HG02763 (cell line): ENCODE data around the gene OR2D3.
"Not testable (repeated sequence)": the region's sequence is repeated elsewhere in the genome, so short reads cannot be mapped to it uniquely, and the experiment has no call there.

Experiments used
- ATAC-seq: cut with Tn5 transposase; IDR thresholded peaks from one replicate; pipeline ENCODE4 v1.9.1; 2021; ENCODE audit warnings: mild to moderate bottlenecking, moderate library complexity; ENCODE audit not compliant: unreplicated experiment

The OR2D3 gene, protein sequence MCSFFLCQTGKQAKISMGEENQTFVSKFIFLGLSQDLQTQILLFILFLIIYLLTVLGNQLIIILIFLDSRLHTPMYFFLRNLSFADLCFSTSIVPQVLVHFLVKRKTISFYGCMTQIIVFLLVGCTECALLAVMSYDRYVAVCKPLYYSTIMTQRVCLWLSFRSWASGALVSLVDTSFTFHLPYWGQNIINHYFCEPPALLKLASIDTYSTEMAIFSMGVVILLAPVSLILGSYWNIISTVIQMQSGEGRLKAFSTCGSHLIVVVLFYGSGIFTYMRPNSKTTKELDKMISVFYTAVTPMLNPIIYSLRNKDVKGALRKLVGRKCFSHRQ

DNA sequence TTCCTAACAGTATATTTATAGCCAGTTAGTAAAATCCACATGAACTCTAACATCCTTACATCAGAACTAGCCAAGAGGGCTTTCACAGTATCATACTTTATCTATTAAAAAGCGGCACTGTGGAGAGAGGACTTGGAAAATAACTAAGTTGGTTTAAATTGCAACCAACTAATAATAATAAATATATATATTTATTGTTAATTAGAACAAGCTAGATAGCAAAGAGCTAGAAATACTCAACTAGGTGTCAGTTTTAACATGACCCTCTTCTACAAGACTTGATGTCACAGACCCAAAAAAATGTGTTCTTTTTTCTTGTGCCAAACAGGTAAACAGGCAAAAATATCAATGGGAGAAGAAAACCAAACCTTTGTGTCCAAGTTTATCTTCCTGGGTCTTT is at the start of gene OR2D3:
TSS of gene OR2D3 (plus strand) at position 301 of the 400 bp plus-strand sequence. CDS start at position 301, 0 bp downstream.
- ATAC-seq: no peak

DNA sequence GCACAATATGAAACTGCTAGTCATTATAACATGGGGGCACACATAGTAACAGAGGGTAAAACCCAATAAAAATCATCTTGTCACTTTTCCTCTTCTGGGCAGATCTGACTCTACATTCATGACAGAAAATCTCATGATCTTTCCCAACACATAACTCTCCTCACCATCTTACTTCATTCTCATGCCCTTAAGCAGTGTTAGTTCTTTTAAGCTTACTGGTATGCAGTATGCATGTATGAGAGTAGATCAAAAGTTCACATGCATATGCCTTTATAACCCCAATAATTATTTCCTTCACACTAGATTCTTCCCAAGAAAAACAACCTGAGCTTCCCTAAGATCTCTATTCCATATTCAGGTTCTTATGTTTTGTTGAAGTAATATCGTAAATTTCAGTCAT is 49.5 kb upstream of the OR2D3 start:
- ATAC-seq: no peak

DNA sequence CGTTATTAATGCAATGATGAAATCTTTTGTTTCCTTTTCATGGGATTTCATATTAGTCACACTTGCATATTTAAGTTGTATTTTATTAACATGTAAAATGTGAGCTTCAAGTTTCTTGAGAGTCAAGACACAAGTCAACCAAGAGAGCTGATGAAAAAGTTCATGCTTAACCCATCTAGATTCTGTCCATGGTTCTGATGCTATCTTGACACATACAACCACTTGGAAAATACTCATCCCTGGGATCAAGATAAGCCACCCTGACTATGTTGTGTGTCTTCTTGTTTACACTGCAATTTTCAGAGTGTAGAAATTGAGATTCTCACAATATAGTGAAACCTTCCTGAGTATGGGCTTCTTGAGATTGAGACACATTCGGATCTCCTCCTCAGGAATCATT is 45.0 kb upstream of the OR2D3 start:
- no peak for ATAC-seq

DNA sequence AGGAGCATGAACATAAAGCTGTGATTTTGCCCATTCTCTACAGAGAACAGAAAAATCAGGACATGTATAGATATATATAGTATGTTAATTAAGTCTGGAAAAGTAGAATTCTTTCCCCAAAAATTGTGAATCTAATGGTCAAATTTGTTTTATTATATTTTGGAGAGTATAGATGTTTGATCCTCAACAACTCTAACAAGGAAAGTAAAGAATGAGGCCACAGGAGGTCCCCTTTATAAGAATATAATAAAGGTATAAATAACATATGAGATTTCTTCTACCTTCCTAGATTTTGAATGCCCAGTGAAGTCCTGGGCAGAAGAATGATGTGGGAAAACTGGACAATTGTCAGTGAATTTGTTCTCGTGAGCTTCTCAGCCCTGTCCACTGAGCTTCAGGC is 44.5 kb upstream of the OR2D3 start, which contains the start of gene OR10A4:
TSS of gene OR10A4 (plus strand) at position 301 of the 400 bp plus-strand sequence. CDS start at position 324, 23 bp downstream.
- ATAC-seq: no peak

DNA sequence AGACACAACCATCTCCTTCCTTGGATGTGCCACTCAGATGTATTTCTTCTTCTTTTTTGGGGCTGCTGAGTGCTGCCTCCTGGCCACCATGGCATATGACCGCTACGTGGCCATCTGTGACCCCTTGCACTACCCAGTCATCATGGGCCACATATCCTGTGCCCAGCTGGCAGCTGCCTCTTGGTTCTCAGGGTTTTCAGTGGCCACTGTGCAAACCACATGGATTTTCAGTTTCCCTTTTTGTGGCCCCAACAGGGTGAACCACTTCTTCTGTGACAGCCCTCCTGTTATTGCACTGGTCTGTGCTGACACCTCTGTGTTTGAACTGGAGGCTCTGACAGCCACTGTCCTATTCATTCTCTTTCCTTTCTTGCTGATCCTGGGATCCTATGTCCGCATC is 43.9 kb upstream of the OR2D3 start:
- no peak for ATAC-seq

DNA sequence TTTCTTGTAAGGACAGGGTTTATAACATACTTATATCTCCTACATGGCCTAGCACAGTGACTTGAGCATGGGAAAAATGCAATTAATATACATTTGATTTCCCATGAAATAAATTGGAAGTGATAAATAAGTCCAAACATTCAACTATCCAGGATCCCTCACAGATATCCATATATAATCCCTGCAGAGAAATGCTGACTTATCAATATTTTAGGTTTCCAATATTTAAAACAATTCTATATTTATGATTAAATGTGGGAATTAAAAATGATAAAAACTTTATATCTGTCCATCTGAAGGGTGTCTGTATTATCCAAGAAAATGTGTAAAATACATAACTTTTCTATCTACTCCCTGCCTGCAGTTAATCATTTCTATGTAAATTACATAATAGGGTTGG is 38.1 kb upstream of the OR2D3 start:
- ATAC-seq: no peak

DNA sequence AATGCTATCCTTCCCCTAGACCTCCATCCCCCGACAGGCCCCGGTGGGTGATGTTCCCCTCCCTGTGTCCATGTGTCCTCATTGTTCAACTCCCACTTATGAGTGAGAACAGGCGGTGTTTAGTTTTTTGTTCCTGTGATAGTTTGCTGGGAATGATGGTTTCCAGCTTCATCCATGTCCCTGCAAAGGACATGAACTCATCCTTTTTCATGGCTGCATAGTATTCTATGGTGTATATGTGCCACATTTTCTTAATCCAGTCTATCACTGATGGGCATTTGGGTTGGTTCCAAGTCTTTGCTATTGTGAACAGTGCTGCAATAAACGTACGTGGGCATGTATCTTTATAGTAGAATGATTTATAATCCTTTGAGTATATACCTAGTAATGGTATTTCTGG is 33.1 kb upstream of the OR2D3 start:
- ATAC-seq: not testable (repeated sequence)

DNA sequence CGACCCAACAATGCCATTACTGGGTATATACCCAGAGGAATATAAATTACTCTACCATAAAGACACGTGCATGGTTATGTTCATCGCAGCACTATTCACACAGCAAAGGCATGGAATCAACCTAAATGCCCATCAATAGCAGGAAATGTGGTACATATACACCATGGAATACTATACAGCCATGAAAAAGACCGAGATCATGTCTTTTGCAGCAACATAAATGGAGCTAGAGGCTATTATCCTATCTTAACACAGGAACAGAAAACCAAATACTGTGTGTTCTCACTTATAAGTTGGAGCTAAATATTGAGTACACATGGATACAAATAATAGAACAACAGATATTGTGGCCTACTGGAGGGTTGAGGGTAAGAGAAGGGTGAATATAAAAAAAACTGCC is 32.0 kb upstream of the OR2D3 start:
- ATAC-seq: no peak

DNA sequence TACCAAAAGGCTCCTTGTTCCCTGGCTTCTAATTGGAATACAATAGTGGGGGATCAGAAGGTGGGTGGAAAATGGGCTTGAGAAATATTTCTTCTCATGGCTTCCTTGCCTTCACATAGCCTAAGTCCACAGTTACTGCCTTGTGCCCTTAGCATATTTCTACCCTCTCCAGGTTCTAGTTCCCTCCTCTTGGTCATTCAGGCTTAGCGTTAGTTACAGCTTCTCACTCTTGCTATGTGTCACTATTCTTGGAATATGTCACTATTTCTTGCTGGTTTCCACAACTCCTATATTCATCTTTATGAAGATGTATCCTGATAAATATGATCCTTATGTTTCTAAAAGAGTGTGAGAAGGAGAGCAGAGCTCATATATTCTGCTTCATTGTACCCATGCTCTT is 31.0 kb upstream of the OR2D3 start:
- ATAC-seq: no peak

DNA sequence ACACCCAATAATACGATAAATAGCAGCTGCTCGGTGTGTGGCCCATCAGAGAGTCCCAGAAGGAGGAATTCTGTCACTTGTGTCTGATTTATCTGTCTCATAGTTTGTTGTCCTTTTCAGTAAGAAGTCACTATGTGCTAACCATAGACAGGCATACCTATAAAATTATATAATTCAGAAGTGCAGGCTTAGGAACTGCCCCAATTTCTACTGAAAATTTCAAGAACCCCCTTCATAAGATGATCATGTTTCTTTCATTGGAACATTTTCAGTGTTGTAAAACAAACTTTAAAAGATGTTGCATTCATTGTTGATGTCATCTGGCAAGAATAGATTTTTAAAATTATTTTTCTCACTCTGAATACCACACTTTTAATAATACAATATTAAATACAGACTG is 28.4 kb upstream of the OR2D3 start, which contains the start of gene OR2D2:
TSS of gene OR2D2 (minus strand) at position 101 of the 400 bp plus-strand sequence. CDS start at position 101, 0 bp downstream.
- no peak for ATAC-seq

DNA sequence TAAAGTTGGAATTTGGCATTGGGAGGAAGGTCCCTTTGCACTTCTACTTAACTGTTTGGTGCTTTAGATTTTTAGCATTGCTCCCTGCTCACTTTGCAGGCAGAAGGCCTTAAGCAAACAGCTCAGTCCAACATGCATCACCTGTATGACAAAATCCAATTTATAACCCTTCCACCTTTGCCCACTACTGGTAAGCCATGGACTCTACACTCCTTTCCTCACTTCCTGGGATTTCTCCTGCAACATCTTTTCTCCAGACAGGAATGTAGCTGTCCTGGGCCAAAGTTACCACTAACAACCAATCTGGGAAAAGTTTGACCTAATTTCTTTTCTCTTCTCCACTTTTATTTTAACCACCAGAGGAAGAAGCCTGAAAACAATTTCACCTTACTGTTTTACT is 26.7 kb upstream of the OR2D3 start:
- ATAC-seq: no peak

DNA sequence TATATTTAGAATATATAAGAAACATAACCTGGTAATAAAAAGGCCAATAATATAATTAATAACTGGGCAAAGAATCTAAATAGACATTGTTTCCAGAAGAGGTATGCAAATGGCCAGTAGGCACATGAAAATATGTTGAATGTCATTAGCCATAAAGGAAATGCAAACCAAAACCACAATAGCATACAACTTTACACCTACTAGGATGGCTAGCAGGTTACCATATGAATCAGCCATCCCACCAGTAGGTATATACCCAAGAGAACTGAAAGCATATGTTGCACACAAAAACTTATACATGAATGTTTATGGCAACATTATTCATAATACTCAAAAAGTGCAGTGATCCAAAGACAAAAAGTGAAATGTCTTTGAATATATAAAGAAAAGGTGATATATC is 25.8 kb upstream of the OR2D3 start:
- ATAC-seq: peak; percentile 75

DNA sequence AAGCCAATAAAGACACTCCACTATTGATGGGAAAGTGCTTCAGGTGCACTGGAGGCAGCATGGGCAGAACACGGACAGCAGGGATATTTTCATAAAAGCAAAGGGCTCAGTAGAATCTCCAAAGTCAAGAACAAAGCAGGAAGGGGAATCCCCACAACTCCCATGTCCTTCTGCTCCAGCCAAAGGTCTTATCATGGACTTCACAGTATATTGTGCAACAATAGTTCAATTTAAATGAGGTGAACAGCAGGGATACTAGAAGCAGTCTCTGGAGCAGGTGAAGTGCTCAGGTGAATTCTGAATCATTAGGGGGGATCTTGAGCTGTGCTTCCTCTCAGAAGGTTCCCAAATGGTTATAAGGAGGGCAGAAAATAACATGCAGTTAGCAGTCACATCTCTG is 21.9 kb upstream of the OR2D3 start:
- ATAC-seq: no peak

DNA sequence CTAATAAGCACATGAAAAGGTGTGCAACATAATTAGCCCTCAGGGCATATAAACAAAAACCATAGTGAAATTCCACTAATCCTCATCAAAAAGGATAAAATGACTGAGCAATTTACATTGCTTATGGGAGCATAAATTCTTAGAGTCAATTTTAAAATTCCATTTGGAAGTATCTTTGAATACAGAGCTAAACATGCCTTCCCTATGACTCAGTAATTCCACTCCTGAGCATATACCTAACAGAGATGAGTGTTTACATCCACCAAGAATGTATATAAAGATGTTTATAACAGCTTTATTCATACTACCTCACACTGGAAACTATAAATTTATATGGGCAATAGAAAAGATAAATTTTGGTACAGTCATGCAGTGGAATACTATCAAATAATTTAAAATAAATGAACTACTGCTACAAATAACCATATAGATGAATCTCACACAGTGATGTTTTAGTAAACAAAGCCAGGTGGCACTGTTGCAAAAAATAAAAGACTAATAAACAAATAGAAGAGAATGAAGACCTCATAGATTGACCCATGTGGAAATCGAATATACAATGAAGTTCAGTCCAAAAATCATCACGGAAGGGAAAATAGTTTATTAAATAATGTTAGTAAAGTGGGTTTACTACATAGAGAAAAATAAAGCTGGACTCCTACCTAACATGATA is 20.3 kb upstream of the OR2D3 start:
- no peak for ATAC-seq

DNA sequence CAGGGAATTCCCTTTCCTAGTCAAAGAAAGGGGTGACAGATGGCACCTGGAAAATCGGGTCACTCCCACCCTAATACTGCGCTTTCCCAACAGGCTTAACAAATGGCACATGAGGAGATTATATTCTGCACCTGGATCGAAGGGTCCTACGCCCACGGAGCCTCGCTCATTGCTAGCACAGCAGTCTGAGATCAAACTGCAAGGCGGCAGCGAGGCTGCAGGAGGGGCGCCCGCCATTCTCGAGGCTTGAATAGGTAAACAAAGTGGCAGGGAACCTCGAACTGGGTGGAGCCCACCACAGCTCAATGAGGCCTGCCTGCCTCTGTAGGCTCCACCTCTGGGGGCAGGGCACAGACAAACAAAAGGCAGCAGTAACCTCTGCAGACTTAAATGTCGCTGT is 16.0 kb upstream of the OR2D3 start:
- ATAC-seq: not testable (repeated sequence)

DNA sequence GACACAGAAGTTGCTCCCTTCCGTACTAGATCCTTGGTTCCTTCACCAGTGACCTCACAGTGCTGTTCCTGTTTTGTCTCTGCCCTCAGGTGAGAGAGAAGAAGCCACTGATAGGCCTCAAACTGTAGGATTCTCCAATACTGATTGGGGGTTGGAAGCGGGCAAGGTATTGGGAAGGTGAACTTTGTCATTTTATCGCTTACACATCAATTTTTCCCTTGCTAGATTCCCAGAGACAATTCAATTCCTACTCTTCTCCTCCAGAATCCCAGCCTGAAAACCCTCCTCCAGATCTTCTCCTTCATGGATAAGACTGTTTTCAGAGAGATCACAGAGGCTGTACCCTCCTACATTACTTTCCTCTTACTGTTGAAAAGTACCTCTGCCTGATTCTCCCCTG is 9.4 kb upstream of the OR2D3 start:
- ATAC-seq: no peak

DNA sequence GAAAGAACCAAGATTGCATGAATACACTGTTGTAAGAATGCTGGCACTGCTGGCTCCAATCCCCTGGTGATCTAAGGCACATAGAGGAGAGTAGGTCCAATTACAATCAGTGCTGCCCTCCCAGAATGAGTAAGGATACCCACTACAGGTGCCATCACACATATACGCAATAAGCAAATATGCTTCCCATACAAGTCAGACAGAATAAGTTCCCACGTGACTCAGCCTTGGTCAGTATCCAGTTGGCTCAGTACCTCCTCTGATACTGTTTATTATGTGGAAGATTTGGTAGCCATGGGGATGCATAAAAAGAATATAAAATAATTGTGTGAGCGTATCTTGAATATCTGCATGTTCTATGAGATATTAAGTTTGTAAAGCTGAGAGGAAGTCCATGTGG is 8.9 kb upstream of the OR2D3 start:
- no peak for ATAC-seq

DNA sequence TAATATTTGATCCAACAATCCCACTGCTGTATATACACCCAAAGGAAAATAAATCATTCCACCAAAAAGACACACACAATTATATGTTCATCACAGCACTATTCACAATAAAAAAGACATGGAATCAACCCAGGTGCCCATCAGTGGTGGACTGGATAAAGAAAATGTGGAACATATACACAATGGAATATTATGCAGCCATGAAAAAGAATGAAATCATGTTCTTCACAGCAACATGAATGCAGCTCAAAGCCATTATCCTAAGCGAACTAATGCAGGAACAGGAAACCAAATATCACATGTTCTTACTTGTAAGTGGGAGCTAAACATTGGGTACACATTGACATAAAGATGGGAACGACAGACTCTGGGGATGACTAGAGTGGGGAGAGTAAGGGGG is 1.1 kb upstream of the OR2D3 start:
- no peak for ATAC-seq

DNA sequence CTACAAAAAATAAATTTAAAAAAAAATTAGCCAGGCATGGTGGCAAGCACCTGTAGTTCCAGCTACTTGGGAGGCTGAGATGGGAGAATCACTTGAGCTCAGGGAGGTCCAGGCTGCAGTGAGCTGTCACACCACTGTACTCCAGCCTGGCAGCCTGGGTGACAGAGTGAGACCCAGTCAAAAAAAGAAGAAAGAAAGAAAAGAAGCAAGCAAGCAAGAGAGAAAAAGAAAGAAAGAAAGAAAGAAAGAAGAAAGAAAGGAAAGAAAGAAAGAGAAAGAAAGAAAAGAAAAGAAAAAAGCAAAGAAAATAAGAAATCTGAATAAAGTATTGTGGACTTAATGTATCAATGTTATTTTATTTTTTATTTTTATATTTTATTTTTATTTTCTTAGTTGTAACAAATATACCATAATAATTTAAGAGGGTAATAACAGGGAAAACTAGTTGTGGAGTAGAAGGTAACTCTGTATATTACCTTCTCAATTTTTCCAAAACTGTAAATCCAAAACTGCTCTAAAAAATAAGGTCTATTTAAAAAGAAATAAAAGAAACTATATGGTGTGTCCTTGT is 4.3 kb downstream of the OR2D3 start:
- no peak for ATAC-seq

DNA sequence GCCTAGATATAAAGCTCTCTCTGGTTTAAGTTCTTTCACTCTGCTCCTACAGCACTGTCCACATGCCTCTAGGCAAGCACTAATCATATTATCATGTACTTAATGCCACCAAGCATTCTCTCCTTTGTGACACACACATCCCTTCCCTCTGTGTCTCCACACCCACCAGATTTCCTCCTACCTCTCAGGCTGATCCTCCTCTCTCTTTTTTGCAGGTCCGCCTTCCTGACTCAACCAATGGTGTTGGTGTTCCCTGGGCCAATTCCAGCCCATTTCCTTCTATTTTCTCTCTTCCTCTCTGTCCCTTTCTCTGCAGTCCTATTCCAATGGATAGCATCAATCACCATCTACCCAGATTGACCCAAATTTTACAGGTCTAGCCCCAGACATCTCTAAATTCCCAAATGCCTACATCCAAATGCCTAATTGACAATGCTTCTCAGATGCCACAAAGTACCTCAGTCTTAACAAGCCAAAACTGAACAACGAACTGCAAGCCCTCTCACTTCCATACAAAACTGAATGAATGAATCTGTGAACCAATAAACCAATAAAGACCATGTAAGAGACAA is 4.9 kb downstream of the OR2D3 start:
- ATAC-seq: no peak

DNA sequence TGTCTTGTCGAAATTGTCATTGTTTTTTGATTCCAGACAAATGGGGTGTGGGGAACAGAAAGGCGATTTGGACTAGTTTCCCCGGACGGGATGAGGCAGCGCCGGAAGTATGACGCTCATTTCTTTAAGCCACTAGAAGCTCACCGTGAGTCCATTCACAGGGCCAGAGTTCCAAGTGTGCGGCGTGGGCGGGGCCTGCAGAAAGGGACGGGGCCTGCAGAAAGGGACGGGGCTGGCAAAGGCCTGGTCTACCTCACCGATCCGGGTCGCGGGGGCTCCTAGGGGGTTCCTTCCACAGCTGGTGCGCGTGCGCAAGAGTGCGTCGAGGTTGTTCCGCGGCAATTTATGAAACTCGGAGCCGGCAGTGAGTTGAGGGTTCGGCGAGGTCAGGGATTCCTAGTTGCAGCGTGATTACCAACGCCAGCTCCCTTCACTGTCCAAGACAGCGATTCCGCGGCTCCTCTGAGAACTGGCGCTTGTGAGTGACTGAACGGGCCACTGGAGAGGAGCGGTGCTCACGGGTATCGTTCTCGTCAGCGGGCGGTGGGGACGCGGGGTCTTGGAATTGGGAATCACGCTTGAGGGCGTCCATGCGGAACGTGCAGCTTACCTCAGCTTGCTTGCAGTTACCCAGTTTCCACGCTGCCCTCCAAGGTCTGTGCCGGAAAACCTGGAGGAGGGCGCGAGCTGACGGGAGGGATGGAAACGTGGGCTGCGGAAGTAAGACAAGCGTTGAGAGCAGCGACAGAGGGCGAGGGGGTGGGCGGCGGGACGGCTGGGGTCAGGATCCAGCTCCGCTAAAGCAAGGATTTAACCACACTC is 5.6 kb downstream of the OR2D3 start, which contains the start of gene ZNF215:
TSS of gene ZNF215 (plus strand) at position 219 of the 822 bp plus-strand sequence. CDS start 5,847 bp downstream, outside the sequence.
- peak; percentile 54 for ATAC-seq
